H1 (cell line): ENCODE data around the gene CCDC38. TPM values are rescaled to one million over a fixed set of nuclear protein-coding genes. Genes with fewer than 3 reads are reported as not detected.

Experiments used
- CTCF ChIA-PET: fragments of 300-600 bp; sonication (Branson Sonifier 250); formaldehyde crosslinking; loops from one replicate; lab custom pipeline; 2021; ENCODE audit not compliant: partially characterized antibody; lab: Charles Lee
- POLR2A ChIA-PET: fragments of 300-600 bp; sonication (Branson Sonifier 250); formaldehyde crosslinking; loops from one replicate; lab custom pipeline; 2021; ENCODE audit warnings: inconsistent platforms; ENCODE audit not compliant: partially characterized antibody; lab: Charles Lee
- DNase-seq, 2 experiments: peaks; one replicate each; pipeline versions ENCODE4 v3.0.0 to v3.0.0-alpha.2; 2010 to 2022; ENCODE audit warnings: low spot score in 2 of 2, low read depth in 1 of 2, mixed read lengths in 1 of 2
- FAIRE-seq: peaks from 2 replicates; lab custom pipeline; 2011; peaks lifted over from hg19 to GRCh38; lab: Jason Lieb, UNC
- H2AFZ ChIP-seq: 2 replicates; pipeline ENCODE4 v1.8.1; 2012; ENCODE audit warnings: low read length, inconsistent platforms
- H2AK5ac ChIP-seq: 2 replicates; pipeline ENCODE4 v1.6.1; 2013; ENCODE audit warnings: low read depth, low read length
- H2BK120ac ChIP-seq: replicated peaks from 2 replicates; pipeline ENCODE3; 2013; ENCODE audit warnings: low read depth, low read length, inconsistent platforms
- H2BK12ac ChIP-seq: 2 replicates; pipeline ENCODE4 v1.6.1; 2013; ENCODE audit warnings: low read depth, low read length
- H2BK15ac ChIP-seq: 2 replicates; pipeline ENCODE4 v1.6.1; 2013; ENCODE audit warnings: low read length
- H2BK20ac ChIP-seq: 2 replicates; pipeline ENCODE4 v1.6.1; 2013; ENCODE audit warnings: low read length
- H2BK5ac ChIP-seq: 2 replicates; pipeline ENCODE4 v1.6.1; 2013; ENCODE audit warnings: low read depth, low read length
- H3K14ac ChIP-seq: 2 replicates; pipeline ENCODE4 v1.6.1; 2013; ENCODE audit warnings: inconsistent platforms; ENCODE audit not compliant: insufficient read length
- H3K18ac ChIP-seq: 2 replicates; pipeline ENCODE4 v1.6.1; 2013; ENCODE audit warnings: low read length; ENCODE audit errors: extremely low read depth
- H3K23ac ChIP-seq: 2 replicates; pipeline ENCODE4 v1.6.1; 2013; ENCODE audit warnings: inconsistent platforms; ENCODE audit not compliant: insufficient read length
- H3K23me2 ChIP-seq: 2 replicates; pipeline ENCODE4 v1.6.1; 2013; ENCODE audit warnings: low read depth, low read length
- H3K27ac ChIP-seq: 2 replicates; pipeline ENCODE4 v1.6.1; 2011; ENCODE audit warnings: low read depth, low read length, inconsistent platforms
- H3K27me3 ChIP-seq, 4 experiments: replicated peaks in 1 of 4; 1 replicate in 1 of 4; 2 replicates in 3 of 4; pipeline versions ENCODE4 v1.6.1 to v1.8.1; 2011 to 2013; ENCODE audit warnings: low read length in 3 of 4, mild to moderate bottlenecking in 3 of 4, inconsistent platforms in 2 of 4, mixed read lengths in 2 of 4, moderate library complexity in 1 of 4; ENCODE audit not compliant: control insufficient read depth in 3 of 4, insufficient read depth in 3 of 4; ENCODE audit errors: extremely low read depth in 1 of 4
- H3K36me3 ChIP-seq, 4 experiments: 2 replicates each; pipeline versions ENCODE4 v1.6.1 to v1.8.1; 2011 to 2013; ENCODE audit warnings: mild to moderate bottlenecking in 4 of 4, low read length in 3 of 4, moderate library complexity in 2 of 4, control low read depth in 1 of 4, inconsistent platforms in 1 of 4; ENCODE audit not compliant: insufficient read depth in 4 of 4, control insufficient read depth in 2 of 4
- H3K4ac ChIP-seq: replicated peaks from 2 replicates; pipeline ENCODE3; 2013; ENCODE audit warnings: low read length, low read depth, mixed read lengths, inconsistent platforms; ENCODE audit not compliant: insufficient read length
- H3K4me1 ChIP-seq, 4 experiments: replicated peaks in 1 of 4; 1 replicate in 1 of 4; 2 replicates in 3 of 4; pipeline versions ENCODE4 v1.6.1 to v1.8.1; 2011 to 2013; ENCODE audit warnings: low read length in 3 of 4, inconsistent platforms in 2 of 4, mixed read lengths in 1 of 4; ENCODE audit not compliant: insufficient read depth in 4 of 4, control insufficient read depth in 3 of 4
- H3K4me2 ChIP-seq, 2 experiments: 2 replicates each; pipeline versions ENCODE4 v1.6.1 to v1.8.1; 2011 to 2013; ENCODE audit warnings: low read depth in 2 of 2, low read length in 2 of 2, control low read depth in 1 of 2, inconsistent platforms in 1 of 2, mild to moderate bottlenecking in 1 of 2; ENCODE audit not compliant: insufficient read depth in 1 of 2
- H3K4me3 ChIP-seq, 4 experiments: fragments of 200-600, 300-600 bp in 1 of 4; sonication (generic), shearing (Covaris generic), sonication (Bioruptor Twin) in 1 of 4; 2 replicates each; pipeline versions ENCODE4 v1.5.1 to v1.8.1; 2011 to 2016; ENCODE audit warnings: low read length in 4 of 4, low read depth in 3 of 4, control low read depth in 2 of 4, inconsistent platforms in 2 of 4, mild to moderate bottlenecking in 2 of 4, mixed read lengths in 1 of 4, moderate library complexity in 1 of 4; ENCODE audit not compliant: insufficient read depth in 2 of 4; ENCODE audit errors: extremely low read depth in 1 of 4
- H3K56ac ChIP-seq: replicated peaks from 2 replicates; pipeline ENCODE3; 2013; ENCODE audit warnings: low read depth, mild to moderate bottlenecking, mixed read lengths, low read length, inconsistent platforms; ENCODE audit not compliant: insufficient read length
- H3K79me1 ChIP-seq: 2 replicates; pipeline ENCODE4 v1.6.1; 2013; ENCODE audit warnings: low read depth, low read length, control low read depth
- H3K79me2 ChIP-seq, 2 experiments: 2 replicates each; pipeline versions ENCODE4 v1.6.1 to v1.8.1; 2012 to 2013; ENCODE audit warnings: low read length in 2 of 2, mild to moderate bottlenecking in 2 of 2, inconsistent platforms in 1 of 2; ENCODE audit not compliant: insufficient read depth in 2 of 2, control insufficient read depth in 1 of 2
- H3K9ac ChIP-seq, 4 experiments: replicated peaks in 1 of 4; 1 replicate in 1 of 4; 2 replicates in 3 of 4; pipeline versions ENCODE4 v1.6.1 to v1.8.1; 2011 to 2013; ENCODE audit warnings: low read depth in 3 of 4, low read length in 3 of 4, control low read depth in 2 of 4, mild to moderate bottlenecking in 2 of 4, moderate library complexity in 2 of 4, inconsistent platforms in 1 of 4; ENCODE audit errors: extremely low read depth in 1 of 4
- H3K9me3 ChIP-seq, 2 experiments: 2 replicates each; pipeline versions ENCODE4 v1.6.1 to v1.8.1; 2012 to 2013; ENCODE audit warnings: mild to moderate bottlenecking in 2 of 2, moderate library complexity in 2 of 2, control low read depth in 1 of 2, inconsistent platforms in 1 of 2, low read depth in 1 of 2, low read length in 1 of 2, mixed read lengths in 1 of 2; ENCODE audit not compliant: insufficient read depth in 2 of 2
- H4K20me1 ChIP-seq, 2 experiments: replicated peaks in 1 of 2; 2 replicates each; pipeline versions ENCODE3 to v1.8.1; 2011 to 2013; ENCODE audit warnings: inconsistent platforms in 2 of 2, low read length in 2 of 2, mild to moderate bottlenecking in 1 of 2; ENCODE audit not compliant: insufficient read depth in 2 of 2, control insufficient read depth in 1 of 2
- H4K5ac ChIP-seq: 2 replicates; pipeline ENCODE4 v1.6.1; 2013; ENCODE audit warnings: low read length, low read depth, mixed read lengths, inconsistent platforms; ENCODE audit not compliant: insufficient read length
- H4K8ac ChIP-seq: 2 replicates; pipeline ENCODE4 v1.8.0; 2013; ENCODE audit warnings: mild to moderate bottlenecking, moderate library complexity, low read length, inconsistent platforms; ENCODE audit not compliant: insufficient read depth; ENCODE audit errors: extremely low read depth
- H4K91ac ChIP-seq: replicated peaks from 2 replicates; pipeline ENCODE3; 2013; ENCODE audit warnings: low read length, mixed read lengths, inconsistent platforms; ENCODE audit not compliant: insufficient read length
- JUN ChIP-seq: IDR thresholded peaks from 2 replicates; pipeline ENCODE4 v1.6.1; 2011; ENCODE audit warnings: low read depth, mild to moderate bottlenecking, improper control_type of control experiment, low read length
- WGBS, 2 experiments: shearing (Covaris generic) in 1 of 2; methylation state at CpG; one replicate each; pipeline versions ENCODE4 v1.1.6 to v1.1.7; 2013 to 2015; ENCODE audit warnings: low lambda C conversion rate in 2 of 2, mixed read lengths in 2 of 2, inconsistent platforms in 1 of 2, low coverage in 1 of 2, missing lambda C conversion rate in 1 of 2; ENCODE audit not compliant: insufficient replicate concordance in 2 of 2, insufficient coverage in 1 of 2, insufficient read length in 1 of 2; ENCODE audit errors: extremely low coverage in 1 of 2, missing lambda C conversion rate in 1 of 2; 5-methylcytosine and 5-hydroxymethylcytosine counted together
- polyA plus RNA-seq, 7 experiments: library from polyadenylated mRNA; depleted of rRNA in 3 of 7; stranded (reverse) in 5 of 7; unstranded in 2 of 7; fragments of >200 nt in 5 of 7; fragments of 200-250 nt in 2 of 7; gene quantifications; 1 replicate in 5 of 7; 2 replicates in 1 of 7; 4 replicates in 1 of 7; pipeline versions ENCODE4 v1.2.1 to v1.2.3, GENCODE V29; 2011 to 2013; ENCODE audit warnings: missing spikeins in 2 of 7, mixed read lengths in 2 of 7
- total RNA-seq: library from RNA; stranded (reverse); fragmentation: NEBNext Ultra II Directional; extraction: Animal tissue kit (Norgen Biotek cat#: 25700); gene quantifications from 2 replicates; pipeline ENCODE4 v1.2.1, GENCODE V29; 2021

CCDC38 gene
- total and polyA plus RNA-seq, 2 of the 8 experiments (the other 6 are each of a cell fraction or from before 2014, with no cell fraction given) = not detected

- no peak overlapping the region for H2BK12ac ChIP-seq
- peaks cover 0 to 8% (median 4%) of the 10 kb centered on the region in 4 experiments; a peak in 5 of 7 replicates for H3K4me1 ChIP-seq
- no peak overlapping the region for H3K14ac ChIP-seq
- H3K23ac ChIP-seq = no peak overlapping the region
- no peaks in the 10 kb centered on the region for H3K27me3 ChIP-seq
- H2BK15ac ChIP-seq = no peak overlapping the region
- H3K4ac ChIP-seq = no peak overlapping the region
- H3K4me3 ChIP-seq = no peak overlapping the region
- no peaks in the 10 kb centered on the region; a peak in 1 of 4 replicates for H3K9me3 ChIP-seq
- H4K20me1 ChIP-seq = no peaks in the 10 kb centered on the region
- no peak overlapping the region for H3K27ac ChIP-seq
- no peak overlapping the region for H2BK5ac ChIP-seq
- no peak overlapping the region for H2AFZ ChIP-seq
- H2AK5ac ChIP-seq = no peak overlapping the region
- no peak overlapping the region for H2BK120ac ChIP-seq
- no peak for FAIRE-seq
- no peak for DNase-seq
- H3K56ac ChIP-seq = no peak overlapping the region
- POLR2A ChIA-PET = interaction anchor here (1.3 to 1.4 kb wide), 2 partner anchors 9 to 10 kb away, joined by 3 to 4 read pairs; no protein-coding TSS in a partner anchor
- H4K8ac ChIP-seq = no peak overlapping the region
- CTCF ChIA-PET = interaction anchor here (0.6 to 4.7 kb wide), 6 partner anchors 10 to 221 kb away, joined by 3 to 53 read pairs (median 4); no protein-coding TSS in a partner anchor
- no peak overlapping the region for H3K18ac ChIP-seq
- H2BK20ac ChIP-seq = no peak overlapping the region
- H3K23me2 ChIP-seq = no peaks in the 10 kb centered on the region
- 78% methylated on average over 11 of the region's 11 CpGs; no CpG with 5 or more reads in 1 of the 2 experiments for WGBS, 2 experiments
- H3K79me1 ChIP-seq = no peaks in the 10 kb centered on the region
- H3K79me2 ChIP-seq = no peaks in the 10 kb centered on the region
- H4K5ac ChIP-seq = no peak overlapping the region
- no peaks in the 10 kb centered on the region for H3K36me3 ChIP-seq
- no peak overlapping the region for H4K91ac ChIP-seq
- H3K4me2 ChIP-seq = no peak overlapping the region
- H3K9ac ChIP-seq = no peak overlapping the region
- TF ChIP-seq JUN = no peak
Measured at GRCh38 chr12:95988506-95989275, 46.3 kb upstream of the CCDC38 start.
